DOHH2 (cell line): Measurements from ENCODE around the gene GLYR1.

Source experiments
- H3F3A ChIP-seq: fragments of 200-600 bp; sonication (generic), shearing (Covaris generic); 2 replicates; pipeline ENCODE4 v1.6.0; 2016; ENCODE audit warnings: antibody characterized with exemption, mild to moderate bottlenecking; ENCODE audit not compliant: control insufficient read depth, insufficient read depth
- H3K27ac ChIP-seq: fragments of 200-600 bp; sonication (generic); 2 replicates; pipeline ENCODE4 v1.5.1; 2014; ENCODE audit warnings: low read depth, mild to moderate bottlenecking, low read length, moderate library complexity
- H3K27me3 ChIP-seq: fragments of 200-600 bp; sonication (generic); 2 replicates; pipeline ENCODE4 v1.6.1; 2014; ENCODE audit warnings: mild to moderate bottlenecking, low read length, mixed read lengths; ENCODE audit not compliant: control insufficient read depth
- H3K36me3 ChIP-seq: fragments of 200-600 bp; sonication (generic); 2 replicates; pipeline ENCODE4 v1.6.1; 2014; ENCODE audit warnings: mild to moderate bottlenecking, low read length, moderate library complexity, mixed read lengths; ENCODE audit not compliant: control insufficient read depth
- H3K4me1 ChIP-seq: fragments of 200-600 bp; sonication (generic); 2 replicates; pipeline ENCODE4 v1.6.1; 2014; ENCODE audit warnings: mild to moderate bottlenecking, low read length, mixed read lengths; ENCODE audit not compliant: control insufficient read depth
- H3K4me2 ChIP-seq: fragments of 200-600 bp; sonication (generic); 2 replicates; pipeline ENCODE4 v1.6.0; 2014; ENCODE audit warnings: mild to moderate bottlenecking, low read length, moderate library complexity
- H3K4me3 ChIP-seq: fragments of 200-600 bp; sonication (generic); 2 replicates; pipeline ENCODE4 v1.5.1; 2014; ENCODE audit warnings: mild to moderate bottlenecking, low read length, mixed read lengths
- H3K79me2 ChIP-seq: fragments of 200-600 bp; sonication (generic); 2 replicates; pipeline ENCODE4 v1.6.1; 2014; ENCODE audit warnings: mild to moderate bottlenecking, low read length, mixed read lengths; ENCODE audit not compliant: control insufficient read depth
- H3K9me2 ChIP-seq: fragments of 200-600 bp; sonication (generic); replicated peaks from 2 replicates; pipeline ENCODE4 v1.6.1; 2014; ENCODE audit warnings: mild to moderate bottlenecking, low read length, mixed read lengths; ENCODE audit not compliant: control insufficient read depth
- H3K9me3 ChIP-seq: fragments of 200-600 bp; sonication (generic); 2 replicates; pipeline ENCODE4 v1.6.1; 2014; ENCODE audit warnings: antibody characterized with exemption, low read length, mixed read lengths; ENCODE audit not compliant: control insufficient read depth, insufficient read depth
- H4K20me1 ChIP-seq: fragments of 200-600 bp; sonication (generic); 2 replicates; pipeline ENCODE4 v1.6.0; 2014; ENCODE audit warnings: low read depth, mild to moderate bottlenecking, antibody characterized with exemption, low read length, moderate library complexity; ENCODE audit not compliant: control insufficient read depth, insufficient read depth
- CTCF ChIP-seq: fragments of 200-600 bp; sonication (generic); IDR thresholded peaks from one replicate; pipeline ENCODE4 v1.5.1; 2014; ENCODE audit warnings: antibody characterized with exemption, mild to moderate bottlenecking, low read depth, low read length; ENCODE audit not compliant: poor library complexity, severe bottlenecking
- EZH2phosphoT487 ChIP-seq: fragments of 200-600 bp; sonication (generic); IDR thresholded peaks from 2 replicates; pipeline ENCODE4 v1.6.1; 2017; ENCODE audit warnings: borderline replicate concordance, mild to moderate bottlenecking, antibody characterized with exemption, low read length, moderate library complexity, mixed read lengths

The GLYR1 gene

GRCh38 chr16:4859190-4859899 lies 12.3 kb upstream of the GLYR1 start:
- H3K79me2 ChIP-seq = peaks cover 57% of the 10 kb centered on the region
- peaks cover 90% of the 10 kb centered on the region for H3K36me3 ChIP-seq
- no peaks in the 10 kb centered on the region for H3K9me3 ChIP-seq
- H3K27me3 ChIP-seq = no peaks in the 10 kb centered on the region
- no peaks in the 10 kb centered on the region for H3K9me2 ChIP-seq
- TF ChIP-seq CTCF = no peak
- TF ChIP-seq EZH2phosphoT487 = no peak
- H3K4me2 ChIP-seq = no peak overlapping the region
- no peaks in the 10 kb centered on the region for H3K4me1 ChIP-seq
- H3K27ac ChIP-seq = no peak overlapping the region
- H4K20me1 ChIP-seq = peaks cover under 1% of the 10 kb centered on the region; the same call in 1 of the 2 replicates
- H3F3A ChIP-seq = no peaks in the 10 kb centered on the region
- H3K4me3 ChIP-seq = no peak overlapping the region

GRCh38 chr16:4855804-4856203 lies 8.7 kb upstream of the GLYR1 start:
- no peaks in the 10 kb centered on the region for H3K9me2 ChIP-seq

GRCh38 chr16:4855371-4855770 lies 8.3 kb upstream of the GLYR1 start:
- no peaks in the 10 kb centered on the region for H3K9me2 ChIP-seq
- peaks cover 9% of the 10 kb centered on the region for H3K4me1 ChIP-seq
- H3F3A ChIP-seq = 0 out of 2 replicates have a peak, but pooled peaks cover 2% of the 10 kb centered on the region
- TF ChIP-seq CTCF (no peak), EZH2phosphoT487 (no peak)
- H3K36me3 ChIP-seq = peaks cover 73% of the 10 kb centered on the region
- H3K9me3 ChIP-seq = no peaks in the 10 kb centered on the region
- H3K27me3 ChIP-seq = no peaks in the 10 kb centered on the region
- peaks cover 6% of the 10 kb centered on the region; the same call in 1 of the 2 replicates for H4K20me1 ChIP-seq
- no peak overlapping the region for H3K4me3 ChIP-seq
- H3K27ac ChIP-seq = no peak overlapping the region
- H3K4me2 ChIP-seq = no peak overlapping the region
- peaks cover 53% of the 10 kb centered on the region for H3K79me2 ChIP-seq

More at GRCh38 chr16:4855804-4856203, 8.7 kb upstream of the GLYR1 start:
- Histone ChIP-seq H3K36me3 (peaks cover 75% of the 10 kb centered on the region), H3K4me2 (no peak overlapping the region), H3K27me3 (no peaks in the 10 kb centered on the region), H3K4me1 (peaks cover 4% of the 10 kb centered on the region), H3F3A (0 out of 2 replicates have a peak, but pooled peaks cover 2% of the 10 kb centered on the region), H3K4me3 (no peak overlapping the region), H3K27ac (no peak overlapping the region), H3K79me2 (peaks cover 53% of the 10 kb centered on the region), H4K20me1 (peaks cover 4% of the 10 kb centered on the region; the same call in 1 of the 2 replicates), H3K9me3 (no peaks in the 10 kb centered on the region)
- no peak for TF ChIP-seq CTCF
- TF ChIP-seq EZH2phosphoT487 = no peak
